Left ventricle myocardium inferior (tissue), 1 donor: ENCODE data around the gene TGFBI. TPM values are rescaled to one million over a fixed set of nuclear protein-coding genes. Genes with fewer than 3 reads are reported as not detected.

Experiments
- DNase-seq: peaks from one replicate; pipeline ENCODE4 v3.0.0-alpha.2; 2020
- H3K27ac ChIP-seq: fragments of 200-600 bp; replicated peaks from 2 replicates; pipeline ENCODE4 v1.8.0; 2021
- H3K27me3 ChIP-seq: fragments of 200-600 bp; 2 replicates; pipeline ENCODE4 v1.8.0; 2021; ENCODE audit warnings: low read depth
- H3K36me3 ChIP-seq: fragments of 200-600 bp; 2 replicates; pipeline ENCODE4 v1.8.0; 2021
- H3K4me1 ChIP-seq: fragments of 200-600 bp; 2 replicates; pipeline ENCODE4 v1.8.0; 2021
- H3K4me3 ChIP-seq: fragments of 200-600 bp; 2 replicates; pipeline ENCODE4 v1.8.0; 2021; ENCODE audit warnings: mild to moderate bottlenecking, moderate library complexity
- H3K9me3 ChIP-seq: fragments of 200-600 bp; replicated peaks from 2 replicates; pipeline ENCODE4 v1.8.0; 2021
- CTCF ChIP-seq: fragments of 200-600 bp; IDR thresholded peaks from 2 replicates; pipeline ENCODE4 v1.8.0; 2021; ENCODE audit warnings: antibody characterized with exemption, mild to moderate bottlenecking, borderline replicate concordance
- intact Hi-C: fragments of 100-400 bp; cut with micrococcal nuclease; formaldehyde crosslinking; loops from one replicate; pipeline ENCODE4 v1.11.0; 2022
- total RNA-seq: library from RNA; stranded (reverse); fragmentation: NEBNext Ultra II Directional; extraction: Animal tissue kit (Norgen Biotek cat#: 25700); gene quantifications from one replicate; pipeline ENCODE4 v1.2.1, GENCODE V29; 2021
- donor health status: DM: no; HTN: yes; CAD: no; lungs with severe emphysema.

TGFBI gene
- total RNA-seq, 1 donor from 2014 or later: 43.4 TPM

GRCh38 chr5:136076881-136077445 lies 48.2 kb downstream of the TGFBI start:
- Histone ChIP-seq H3K4me1 (peaks cover 30% of the 10 kb centered on the region), H3K27me3 (no peaks in the 10 kb centered on the region), H3K36me3 (no peaks in the 10 kb centered on the region), H3K27ac (no peak overlapping the region), H3K4me3 (no peak overlapping the region), H3K9me3 (no peaks in the 10 kb centered on the region)
- no peak for TF ChIP-seq CTCF
- intact Hi-C loops: no loop called here
- no peak for DNase-seq

- H3K4me3 ChIP-seq: peak overlapping the region; percentile 65
- DNase-seq: no peak
- H3K36me3 ChIP-seq: no peaks in the 10 kb centered on the region
- H3K4me1 ChIP-seq: peaks cover 42% of the 10 kb centered on the region
- no peaks in the 10 kb centered on the region for H3K27me3 ChIP-seq
- H3K9me3 ChIP-seq: no peaks in the 10 kb centered on the region
- peak overlapping the region; percentile 91 for H3K27ac ChIP-seq
- no peak for TF ChIP-seq CTCF
- intact Hi-C loops: no loop called here
These were observed 50.6 kb downstream of the TGFBI start for GRCh38 chr5:136079195-136079985.

GRCh38 chr5:136080113-136080482 lies 51.3 kb downstream of the TGFBI start:
- TF ChIP-seq CTCF: no peak
- Histone ChIP-seq H3K36me3 (no peaks in the 10 kb centered on the region), H3K9me3 (no peaks in the 10 kb centered on the region), H3K27ac (peak overlapping the region; percentile 91), H3K4me1 (peaks cover 49% of the 10 kb centered on the region), H3K27me3 (no peaks in the 10 kb centered on the region), H3K4me3 (peak overlapping the region; percentile 65)
- intact Hi-C loops: loop anchor here (5.0 to 10.0 kb wide), 2 partner anchors 45 to 133 kb away; no protein-coding TSS in a partner anchor
- DNase-seq: no peak

GRCh38 chr5:136080483-136081216 lies 51.9 kb downstream of the TGFBI start:
- H3K27ac ChIP-seq: peak overlapping the region; percentile 91
- intact Hi-C loops: loop anchor here (5.0 to 10.0 kb wide), 2 partner anchors 46 to 133 kb away; no protein-coding TSS in a partner anchor
- H3K4me3 ChIP-seq: peak overlapping the region; percentile 65
- H3K9me3 ChIP-seq: no peaks in the 10 kb centered on the region
- peak; percentile 92 for DNase-seq
- no peaks in the 10 kb centered on the region for H3K36me3 ChIP-seq
- TF ChIP-seq CTCF: no peak
- H3K27me3 ChIP-seq: no peaks in the 10 kb centered on the region
- H3K4me1 ChIP-seq: peaks cover 53% of the 10 kb centered on the region

GRCh38 chr5:136081217-136081591 lies 52.4 kb downstream of the TGFBI start:
- H3K9me3 ChIP-seq: no peaks in the 10 kb centered on the region
- no peaks in the 10 kb centered on the region for H3K36me3 ChIP-seq
- peak overlapping the region; percentile 65 for H3K4me3 ChIP-seq
- peaks cover 53% of the 10 kb centered on the region for H3K4me1 ChIP-seq
- intact Hi-C loops: loop anchor here (5.0 to 10.0 kb wide), 2 partner anchors 46 to 134 kb away; no protein-coding TSS in a partner anchor
- peak overlapping the region; percentile 91 for H3K27ac ChIP-seq
- TF ChIP-seq CTCF: no peak
- no peaks in the 10 kb centered on the region for H3K27me3 ChIP-seq
- DNase-seq: no peak
